ENCODE results near the gene PARVG.

The PARVG gene

DNA sequence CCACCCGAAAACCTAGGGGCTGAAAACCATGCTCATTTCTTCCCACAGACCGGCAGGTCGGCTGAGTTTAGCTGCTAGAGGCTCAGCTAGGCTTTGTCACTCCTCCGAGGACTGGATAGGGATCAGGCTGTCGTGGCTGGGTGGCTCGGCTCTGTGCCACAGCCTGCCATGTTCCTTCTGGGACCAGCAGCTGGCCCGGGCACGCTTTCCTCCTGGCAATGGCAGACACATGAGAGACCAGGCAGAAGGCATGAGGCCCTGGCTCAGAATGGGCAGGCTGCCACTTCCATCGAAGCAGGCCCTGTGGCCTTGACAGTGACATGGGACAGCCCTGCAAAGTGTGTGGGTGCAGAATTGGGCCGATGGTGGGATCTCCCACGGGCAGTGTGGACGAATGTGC lies 20.9 kb downstream of the PARVG start:
- Histone ChIP-seq H3K79me1 (ENCODE audit: low read depth, low read length) (peaks cover 2% of the 10 kb centered on the region), H3K4me2 (ENCODE audit: insufficient read depth, low read length, poor library complexity, severe bottlenecking) (no peak overlapping the region), H3K4me3 (ENCODE audit: low read length in 2 of 2) (no peak overlapping the region), H2BK5ac (ENCODE audit: low read length) (no peak overlapping the region), H3K14ac (ENCODE audit: low read length) (no peak overlapping the region), H3K9me3 (replicated peaks in 1 of 2; ENCODE audit: control insufficient read depth in 2 of 2, insufficient read depth in 1 of 2, low read depth in 1 of 2, low read length in 2 of 2) (no peaks in the 10 kb centered on the region), H3K27ac (replicated peaks; ENCODE audit: low read length) (no peak overlapping the region), H3K23ac (ENCODE audit: low read depth, low read length, poor library complexity) (peak overlapping the region; percentile 3), H3K9ac (ENCODE audit: low read depth, low read length, poor library complexity) (peak overlapping the region; percentile 45), H3K4me1 (ENCODE audit: control insufficient read depth in 2 of 2, insufficient read depth in 1 of 2, low read depth in 1 of 2, low read length in 2 of 2) (peaks cover 0 to 2% of the 10 kb centered on the region in 2 donors), H3K27me3 (ENCODE audit: control insufficient read depth in 3 of 3, insufficient read depth in 3 of 3, low read depth in 1 of 3, low read length in 3 of 3) (peaks cover 0 to 32% (median 0%) of the 10 kb centered on the region in 3 experiments), H3K4ac (ENCODE audit: low read length) (no peak overlapping the region), H2AFZ (ENCODE audit: low read length) (no peak overlapping the region), H2AK5ac (ENCODE audit: low read depth, low read length) (peak overlapping the region; percentile 81), H3K18ac (ENCODE audit: low read length) (peak overlapping the region; percentile 44), H4K8ac (ENCODE audit: low read depth, low read length) (no peak overlapping the region), H4K91ac (ENCODE audit: low read depth, low read length, poor library complexity) (no peak overlapping the region), H2BK12ac (ENCODE audit: low read length) (no peak overlapping the region), H2BK15ac (ENCODE audit: low read length) (peak overlapping the region; percentile 82), H3K36me3 (replicated peaks in 1 of 2; ENCODE audit: control insufficient read depth in 2 of 2, insufficient read depth in 2 of 2, low read length in 2 of 2) (no peaks in the 10 kb centered on the region), H2BK120ac (ENCODE audit: low read depth, low read length) (peak overlapping the region; percentile 48)
- no peak for DNase-seq (ENCODE audit: low spot score)
- no CpG with 5 or more reads among the region's 12 CpGs for WGBS, 2 donors (ENCODE audit: extremely low coverage in 2 of 2, insufficient read length in 2 of 2, insufficient replicate concordance in 1 of 2)

DNA sequence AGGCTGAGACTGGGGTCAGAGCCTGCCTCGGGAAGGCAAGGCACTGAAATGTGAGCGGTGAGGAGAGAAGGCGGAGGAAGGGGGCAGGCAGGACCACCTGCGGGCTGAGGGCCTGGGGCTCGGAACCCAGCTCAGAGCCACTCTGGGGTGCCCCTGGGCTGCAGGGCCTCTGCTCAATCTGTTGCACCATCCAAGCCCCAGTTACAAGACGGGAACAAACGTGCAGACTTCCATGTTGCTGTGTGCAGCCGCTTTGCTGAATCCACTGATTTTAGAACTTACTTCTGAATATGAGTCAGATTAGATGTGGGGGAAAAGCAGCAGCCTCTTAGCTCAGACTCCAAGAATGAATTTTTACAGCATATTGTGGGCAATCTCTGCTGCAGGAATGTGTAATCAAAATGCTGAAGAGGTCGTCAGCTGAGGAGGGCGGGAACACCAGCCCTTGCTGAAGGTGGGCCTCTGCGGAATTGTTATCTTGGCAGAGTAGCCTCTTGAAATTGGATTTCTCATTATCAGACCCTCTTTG lies 21.6 kb downstream of the PARVG start:
- Histone ChIP-seq H3K18ac (ENCODE audit: low read length) (peak overlapping the region; percentile 44), H3K23ac (ENCODE audit: low read depth, low read length, poor library complexity) (no peak overlapping the region), H3K36me3 (replicated peaks in 1 of 2; ENCODE audit: control insufficient read depth in 2 of 2, insufficient read depth in 2 of 2, low read length in 2 of 2) (no peaks in the 10 kb centered on the region), H2AK5ac (ENCODE audit: low read depth, low read length) (no peak overlapping the region), H2BK120ac (ENCODE audit: low read depth, low read length) (peak overlapping the region; percentile 48), H3K9ac (ENCODE audit: low read depth, low read length, poor library complexity) (peak overlapping the region; percentile 70), H2BK12ac (ENCODE audit: low read length) (no peak overlapping the region), H3K27ac (replicated peaks; ENCODE audit: low read length) (no peak overlapping the region), H2AFZ (ENCODE audit: low read length) (no peak overlapping the region), H2BK15ac (ENCODE audit: low read length) (peak overlapping the region; percentile 82), H3K4me1 (ENCODE audit: control insufficient read depth in 2 of 2, insufficient read depth in 1 of 2, low read depth in 1 of 2, low read length in 2 of 2) (peaks cover 0 to 2% of the 10 kb centered on the region in 2 donors), H4K8ac (ENCODE audit: low read depth, low read length) (peak overlapping the region; percentile 19), H3K9me3 (replicated peaks in 1 of 2; ENCODE audit: control insufficient read depth in 2 of 2, insufficient read depth in 1 of 2, low read depth in 1 of 2, low read length in 2 of 2) (no peaks in the 10 kb centered on the region), H4K91ac (ENCODE audit: low read depth, low read length, poor library complexity) (no peak overlapping the region), H3K27me3 (ENCODE audit: control insufficient read depth in 3 of 3, insufficient read depth in 3 of 3, low read depth in 1 of 3, low read length in 3 of 3) (peaks cover 0 to 32% (median 0%) of the 10 kb centered on the region in 3 experiments), H3K4me3 (ENCODE audit: low read length in 2 of 2) (peak overlapping the region in 1 of 2 donors; percentile 47), H3K4me2 (ENCODE audit: insufficient read depth, low read length, poor library complexity, severe bottlenecking) (no peak overlapping the region), H3K79me1 (ENCODE audit: low read depth, low read length) (peaks cover 2% of the 10 kb centered on the region), H3K14ac (ENCODE audit: low read length) (no peak overlapping the region), H2BK5ac (ENCODE audit: low read length) (peak overlapping the region; percentile 27), H3K4ac (ENCODE audit: low read length) (no peak overlapping the region)
- DNase-seq (ENCODE audit: low spot score) = no peak
- WGBS, 2 donors (ENCODE audit: extremely low coverage in 2 of 2, insufficient read length in 2 of 2, insufficient replicate concordance in 1 of 2) = no CpG with 5 or more reads among the region's 11 CpGs

DNA sequence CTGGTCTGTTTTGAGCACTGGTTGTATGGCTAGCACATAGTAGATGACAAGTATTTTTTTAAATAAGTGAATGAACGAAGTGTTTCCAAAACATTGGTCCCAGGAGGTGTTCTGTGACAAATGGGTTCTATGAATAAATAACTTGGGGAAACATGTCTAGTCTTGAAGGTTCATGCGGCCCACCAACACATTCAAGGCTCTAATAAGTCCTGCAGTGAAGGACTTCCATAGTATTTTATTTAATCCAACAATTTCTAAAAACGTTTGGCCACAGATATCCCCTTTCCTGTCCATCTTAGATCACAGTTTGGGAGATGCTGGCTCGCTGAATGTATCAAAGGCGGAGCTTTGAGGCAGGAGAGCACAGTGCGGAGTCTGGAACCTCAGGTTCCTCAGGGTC lies 22.5 kb downstream of the PARVG start:
- H2AK5ac ChIP-seq (ENCODE audit: low read depth, low read length) = no peak overlapping the region
- H3K4me1 ChIP-seq (ENCODE audit: control insufficient read depth in 2 of 2, insufficient read depth in 1 of 2, low read depth in 1 of 2, low read length in 2 of 2) = peaks cover 0 to 2% of the 10 kb centered on the region in 2 donors
- no peak overlapping the region for H3K18ac ChIP-seq (ENCODE audit: low read length)
- no peaks in the 10 kb centered on the region for H3K9me3 ChIP-seq (replicated peaks in 1 of 2; ENCODE audit: control insufficient read depth in 2 of 2, insufficient read depth in 1 of 2, low read depth in 1 of 2, low read length in 2 of 2)
- no peak overlapping the region for H3K4ac ChIP-seq (ENCODE audit: low read length)
- H3K9ac ChIP-seq (ENCODE audit: low read depth, low read length, poor library complexity) = no peak overlapping the region
- no peak overlapping the region for H2BK5ac ChIP-seq (ENCODE audit: low read length)
- H2AFZ ChIP-seq (ENCODE audit: low read length) = no peak overlapping the region
- no peak overlapping the region for H3K4me3 ChIP-seq (ENCODE audit: low read length in 2 of 2)
- H3K14ac ChIP-seq (ENCODE audit: low read length) = no peak overlapping the region
- H2BK12ac ChIP-seq (ENCODE audit: low read length) = no peak overlapping the region
- no peak overlapping the region for H2BK120ac ChIP-seq (ENCODE audit: low read depth, low read length)
- no peaks in the 10 kb centered on the region for H3K36me3 ChIP-seq (replicated peaks in 1 of 2; ENCODE audit: control insufficient read depth in 2 of 2, insufficient read depth in 2 of 2, low read length in 2 of 2)
- no peak for DNase-seq (ENCODE audit: low spot score)
- H3K4me2 ChIP-seq (ENCODE audit: insufficient read depth, low read length, poor library complexity, severe bottlenecking) = no peak overlapping the region
- no peak overlapping the region for H4K91ac ChIP-seq (ENCODE audit: low read depth, low read length, poor library complexity)
- peaks cover 0 to 32% (median 0%) of the 10 kb centered on the region in 3 experiments for H3K27me3 ChIP-seq (ENCODE audit: control insufficient read depth in 3 of 3, insufficient read depth in 3 of 3, low read depth in 1 of 3, low read length in 3 of 3)
- no CpG with 5 or more reads among the region's 6 CpGs for WGBS, 2 donors (ENCODE audit: extremely low coverage in 2 of 2, insufficient read length in 2 of 2, insufficient replicate concordance in 1 of 2)
- H3K79me1 ChIP-seq (ENCODE audit: low read depth, low read length) = peaks cover 2% of the 10 kb centered on the region
- no peak overlapping the region for H2BK15ac ChIP-seq (ENCODE audit: low read length)
- no peak overlapping the region for H3K27ac ChIP-seq (replicated peaks; ENCODE audit: low read length)
- no peak overlapping the region for H3K23ac ChIP-seq (ENCODE audit: low read depth, low read length, poor library complexity)
- no peak overlapping the region for H4K8ac ChIP-seq (ENCODE audit: low read depth, low read length)

DNA sequence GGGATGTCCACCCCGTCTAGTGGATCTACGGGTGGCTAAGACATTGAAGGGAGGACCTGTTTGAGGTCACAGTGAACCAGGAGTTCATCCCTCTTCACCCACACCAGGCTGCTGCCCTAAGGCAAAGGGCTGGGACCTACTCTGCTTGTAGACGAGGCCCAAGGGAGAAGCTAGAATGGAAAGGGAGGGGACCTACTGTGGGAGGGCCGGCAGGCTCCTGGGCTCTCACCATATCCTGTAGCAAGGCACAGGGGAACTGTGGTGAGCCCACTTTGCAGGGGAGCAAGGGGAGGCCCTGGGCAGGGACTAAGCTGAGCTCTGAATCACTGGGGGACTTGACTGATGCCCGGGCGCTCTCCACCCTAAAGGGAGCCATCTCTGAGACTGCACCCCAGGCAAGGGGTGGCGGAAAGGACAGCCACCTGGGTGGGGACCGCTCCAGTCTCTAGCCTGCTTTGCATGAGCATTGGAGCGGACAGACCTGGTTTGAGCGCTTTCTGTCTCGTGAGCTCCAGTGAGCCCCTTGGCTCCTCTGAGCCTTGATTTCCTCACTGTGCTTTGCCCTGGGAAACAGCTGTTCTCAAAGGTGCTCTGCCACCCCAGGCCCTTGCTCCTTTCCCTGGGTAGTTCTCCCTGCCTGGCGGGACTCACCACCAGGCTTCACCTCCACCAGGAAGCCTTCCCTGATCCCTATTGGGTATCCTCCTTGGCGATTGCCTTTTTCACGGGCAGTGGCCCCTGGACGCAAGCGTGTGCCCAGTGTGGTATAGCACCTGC lies 24.2 kb downstream of the PARVG start:
- Histone ChIP-seq H2AK5ac (ENCODE audit: low read depth, low read length) (peak overlapping the region; percentile 87), H3K27me3 (ENCODE audit: control insufficient read depth in 3 of 3, insufficient read depth in 3 of 3, low read depth in 1 of 3, low read length in 3 of 3) (peaks cover 0 to 27% (median 0%) of the 10 kb centered on the region in 3 experiments), H3K9me3 (replicated peaks in 1 of 2; ENCODE audit: control insufficient read depth in 2 of 2, insufficient read depth in 1 of 2, low read depth in 1 of 2, low read length in 2 of 2) (no peaks in the 10 kb centered on the region), H4K91ac (ENCODE audit: low read depth, low read length, poor library complexity) (no peak overlapping the region), H2BK15ac (ENCODE audit: low read length) (peak overlapping the region; percentile 98), H3K14ac (ENCODE audit: low read length) (peak overlapping the region; percentile 84), H3K36me3 (replicated peaks in 1 of 2; ENCODE audit: control insufficient read depth in 2 of 2, insufficient read depth in 2 of 2, low read length in 2 of 2) (no peaks in the 10 kb centered on the region), H3K9ac (ENCODE audit: low read depth, low read length, poor library complexity) (peak overlapping the region; percentile 30), H3K23ac (ENCODE audit: low read depth, low read length, poor library complexity) (no peak overlapping the region), H2BK120ac (ENCODE audit: low read depth, low read length) (peak overlapping the region; percentile 13), H4K8ac (ENCODE audit: low read depth, low read length) (no peak overlapping the region), H2BK5ac (ENCODE audit: low read length) (peak overlapping the region; percentile 71), H3K4me2 (ENCODE audit: insufficient read depth, low read length, poor library complexity, severe bottlenecking) (no peak overlapping the region), H3K4me1 (ENCODE audit: control insufficient read depth in 2 of 2, insufficient read depth in 1 of 2, low read depth in 1 of 2, low read length in 2 of 2) (peaks cover 0 to 2% of the 10 kb centered on the region in 2 donors), H3K18ac (ENCODE audit: low read length) (peak overlapping the region; percentile 84), H3K4ac (ENCODE audit: low read length) (no peak overlapping the region), H3K27ac (replicated peaks; ENCODE audit: low read length) (no peak overlapping the region), H2BK12ac (ENCODE audit: low read length) (peak overlapping the region; percentile 46), H3K4me3 (ENCODE audit: low read length in 2 of 2) (no peak overlapping the region), H2AFZ (ENCODE audit: low read length) (no peak overlapping the region), H3K79me1 (ENCODE audit: low read depth, low read length) (peaks cover 2% of the 10 kb centered on the region)
- no peak for DNase-seq (ENCODE audit: low spot score)
- whole genome bisulfite sequencing, 2 donors (ENCODE audit: extremely low coverage in 2 of 2, insufficient read length in 2 of 2, insufficient replicate concordance in 1 of 2) = no CpG with 5 or more reads among the region's 16 CpGs

All from neuronal stem cell (in vitro differentiated cells).